K562 (cell line): ENCODE measurements around the gene PRDM16. TPM values are rescaled to one million over a fixed set of nuclear protein-coding genes. Genes with fewer than 3 reads are reported as not detected.

Experiments
- ATAC-seq: fragments of 200-7000 bp; cut with Tn5 transposase; 3 replicates; pipeline ENCODE4 v1.9.1; 2020; ENCODE audit warnings: moderate library complexity
- BruUV-seq: library from RNA; stranded (reverse); fragments of 400-500 nt; replicated peaks from 2 replicates; lab custom pipeline; 2021; lab: Mats Ljungman, UMichigan
- CTCF ChIA-PET: fragments of 300-600 bp; formaldehyde crosslinking; extraction: SDS; loops from one replicate; lab custom pipeline; 2021; ENCODE audit warnings: low intra/inter-chr PET ratio; lab: Yijun Ruan, JAX
- POLR2A ChIA-PET: fragments of 300-600, 350-650 bp; sonication (Branson Sonifier 250); formaldehyde crosslinking; extraction: SDS; loops from one replicate; lab custom pipeline; 2021; ENCODE audit warnings: antibody characterized with exemption, inconsistent platforms; lab: Yijun Ruan, JAX
- DNase-seq, 4 experiments: peaks; one replicate each; pipeline versions ENCODE4 v3.0.0 to v3.0.0-alpha.2; 2011 to 2018; ENCODE audit warnings: low spot score in 3 of 4, mixed read lengths in 3 of 4; ENCODE audit errors: extremely low read depth in 1 of 4
- FAIRE-seq: peaks from 2 replicates; lab custom pipeline; 2011; peaks lifted over from hg19 to GRCh38; lab: Jason Lieb, UNC
- H2AFZ ChIP-seq: 2 replicates; pipeline ENCODE4 v1.6.0; 2011; ENCODE audit warnings: low read depth, low read length, control low read depth, inconsistent platforms
- H3K27ac ChIP-seq: fragments of 200-600 bp; 3 replicates; pipeline ENCODE4 v1.8.0; 2011; ENCODE audit warnings: low read depth, mild to moderate bottlenecking, control low read depth, inconsistent platforms, low read length, moderate library complexity, mixed read lengths; ENCODE audit errors: extremely low read depth
- H3K27me3 ChIP-seq, 2 experiments: fragments of 300-600 bp in 1 of 2; 2 replicates in 1 of 2; 3 replicates in 1 of 2; pipeline versions ENCODE4 v1.6.0 to v1.8.0; 2011; ENCODE audit warnings: inconsistent platforms in 2 of 2, low read length in 2 of 2, mild to moderate bottlenecking in 1 of 2, mixed read lengths in 1 of 2, moderate library complexity in 1 of 2; ENCODE audit not compliant: control insufficient read depth in 2 of 2, insufficient read depth in 2 of 2
- H3K36me3 ChIP-seq: fragments of 300-600 bp; 3 replicates; pipeline ENCODE4 v1.8.0; 2011; ENCODE audit warnings: mild to moderate bottlenecking, low read length, inconsistent platforms; ENCODE audit not compliant: control insufficient read depth, insufficient read depth
- H3K4me1 ChIP-seq, 2 experiments: fragments of 200-600 bp in 1 of 2; replicated peaks in 1 of 2; 2 replicates in 1 of 2; 3 replicates in 1 of 2; pipeline versions ENCODE4 v1.5.1 to v1.8.0; 2011; ENCODE audit warnings: inconsistent platforms in 2 of 2, low read length in 2 of 2, mild to moderate bottlenecking in 1 of 2, mixed read lengths in 1 of 2, moderate library complexity in 1 of 2; ENCODE audit not compliant: control insufficient read depth in 2 of 2, insufficient read depth in 2 of 2
- H3K4me2 ChIP-seq: 2 replicates; pipeline ENCODE4 v1.6.1; 2011; ENCODE audit warnings: low read length, control low read depth, inconsistent platforms, mixed read lengths; ENCODE audit not compliant: insufficient read depth
- H3K4me3 ChIP-seq: fragments of 200-600 bp; sonication (generic), shearing (Covaris generic); 2 replicates; pipeline ENCODE4 v1.5.1; 2016; ENCODE audit warnings: control low read depth, inconsistent platforms
- H3K79me2 ChIP-seq: fragments of 200-600 bp; 3 replicates; pipeline ENCODE4 v1.8.0; 2011; ENCODE audit warnings: low read length, inconsistent platforms; ENCODE audit not compliant: control insufficient read depth, insufficient read depth
- H3K9ac ChIP-seq, 2 experiments: 2 replicates each; pipeline versions ENCODE4 v1.6.0 to v1.6.1; 2011; ENCODE audit warnings: low read depth in 2 of 2, low read length in 2 of 2, control low read depth in 1 of 2, inconsistent platforms in 1 of 2, mild to moderate bottlenecking in 1 of 2, mixed read lengths in 1 of 2; ENCODE audit not compliant: insufficient read depth in 1 of 2
- H3K9me1 ChIP-seq: one replicate; pipeline ENCODE4 v1.6.0; 2011; ENCODE audit warnings: inconsistent platforms, mild to moderate bottlenecking, low read length, moderate library complexity; ENCODE audit not compliant: control insufficient read depth, insufficient read depth
- H3K9me3 ChIP-seq: replicated peaks from 2 replicates; pipeline ENCODE4 v1.5.1; 2011; ENCODE audit warnings: low read depth, low read length, inconsistent platforms; ENCODE audit not compliant: control insufficient read depth, insufficient read depth
- H4K20me1 ChIP-seq: replicated peaks from 2 replicates; pipeline ENCODE4 v1.6.1; 2011; ENCODE audit warnings: low read length, inconsistent platforms, mixed read lengths; ENCODE audit not compliant: control insufficient read depth, insufficient read depth
- HLTF ChIP-seq: fragments of 450-650 bp; IDR thresholded peaks from 2 replicates; pipeline ENCODE4 v1.6.1; 2016
- MTA2 ChIP-seq: fragments of 450-650 bp; IDR thresholded peaks from 2 replicates; pipeline ENCODE4 v1.6.1; 2016; ENCODE audit warnings: low read depth
- NFXL1 ChIP-seq: fragments of 450-650 bp; formaldehyde crosslinking; IDR thresholded peaks from 2 replicates; pipeline ENCODE4 v1.4.0; 2021; ENCODE audit warnings: mild to moderate bottlenecking
- PHB ChIP-seq: fragments of 250-450 bp; sonication (Bioruptor Pico); IDR thresholded peaks from 2 replicates; pipeline ENCODE4 v1.5.0; 2021
- RBFOX2 ChIP-seq: fragments of 200-400 bp; formaldehyde crosslinking; IDR thresholded peaks from 2 replicates; pipeline ENCODE4 v1.6.1; 2017; ENCODE audit warnings: low read depth, mild to moderate bottlenecking, low read length, moderate library complexity
- SMARCA4 ChIP-seq: fragments of 450-650 bp; IDR thresholded peaks from 2 replicates; pipeline ENCODE4 v1.6.1; 2016
- TBL1XR1 ChIP-seq, 2 experiments: IDR thresholded peaks; 2 replicates each; pipeline ENCODE4 v1.6.1; 2012; ENCODE audit warnings: improper control_type of control experiment in 2 of 2, low read length in 2 of 2, mild to moderate bottlenecking in 1 of 2
- ZNF707 ChIP-seq: fragments of 250-450 bp; sonication (Bioruptor Pico); conservative IDR thresholded peaks from 2 replicates; pipeline ENCODE4 v1.8.0; 2022; ENCODE audit warnings: inconsistent platforms, mild to moderate bottlenecking, moderate library complexity
- WGBS: fragments of 100-300 bp; shearing (Covaris generic); methylation state at CpG from one replicate; pipeline ENCODE4 v1.1.6; 2016; ENCODE audit warnings: low coverage, mixed read lengths; ENCODE audit not compliant: insufficient coverage; ENCODE audit errors: missing lambda C conversion rate; 5-methylcytosine and 5-hydroxymethylcytosine counted together
- in situ Hi-C: fragments of 300-500 bp; cut with MboI; formaldehyde crosslinking; loops from 4 replicates; pipeline ENCODE4 v1.15.0; 2018; ENCODE audit warnings: inconsistent platforms, mixed read lengths
- intact Hi-C: fragments of 100-400 bp; cut with micrococcal nuclease; formaldehyde crosslinking; loops from 2 replicates; pipeline ENCODE4 v1.14.2; 2022
- polyA plus RNA-seq, 8 experiments: library from polyadenylated mRNA; depleted of rRNA in 4 of 8; stranded (reverse) in 5 of 8; unstranded in 3 of 8; fragments of >200 nt; fragmentation: Nextera tagmentation in 2 of 8; fragmentation: Illumina TruSeq in 1 of 8; extraction: Ambion mirVana in 2 of 8; extraction: Trizol in 1 of 8; gene quantifications; 2 replicates each; pipeline versions ENCODE4 v1.2.1 to v1.2.3, GENCODE V29; 2011 to 2014; ENCODE audit warnings: inconsistent platforms in 1 of 8, missing spikeins in 1 of 8
- total RNA-seq, 7 experiments: library from RNA; depleted of rRNA in 6 of 7; stranded (reverse); fragments of >200 nt in 6 of 7; fragmentation: Illumina TruSeq in 2 of 7; extraction: Trizol in 2 of 7; gene quantifications; 2 replicates each; pipeline versions ENCODE4 v1.2.1 to v1.2.3, GENCODE V29; 2011 to 2021; ENCODE audit warnings: low replicate concordance in 1 of 7
- TF ChIP-seq, protein P1 (sequence below): fragments of 250-450 bp; sonication (Bioruptor Pico); IDR thresholded peaks from 2 replicates; pipeline ENCODE4 v1.5.0; 2021; ENCODE audit warnings: mild to moderate bottlenecking, moderate library complexity
- TF ChIP-seq, protein P2 (sequence below): fragments of 250-450 bp; sonication (Bioruptor Pico); IDR thresholded peaks from 2 replicates; pipeline ENCODE4 v1.5.0; 2022; ENCODE audit warnings: mild to moderate bottlenecking
- TF ChIP-seq, protein P3 (sequence below): IDR thresholded peaks from 2 replicates; pipeline ENCODE4 v1.6.1; 2014; ENCODE audit warnings: antibody characterized with exemption

PRDM16 gene
- total and polyA plus RNA-seq, 9 of the 15 experiments (the other 6 are each of a cell fraction or from before 2014, with no cell fraction given): 0.10 to 0.27 TPM; not detected in 7

DNA sequence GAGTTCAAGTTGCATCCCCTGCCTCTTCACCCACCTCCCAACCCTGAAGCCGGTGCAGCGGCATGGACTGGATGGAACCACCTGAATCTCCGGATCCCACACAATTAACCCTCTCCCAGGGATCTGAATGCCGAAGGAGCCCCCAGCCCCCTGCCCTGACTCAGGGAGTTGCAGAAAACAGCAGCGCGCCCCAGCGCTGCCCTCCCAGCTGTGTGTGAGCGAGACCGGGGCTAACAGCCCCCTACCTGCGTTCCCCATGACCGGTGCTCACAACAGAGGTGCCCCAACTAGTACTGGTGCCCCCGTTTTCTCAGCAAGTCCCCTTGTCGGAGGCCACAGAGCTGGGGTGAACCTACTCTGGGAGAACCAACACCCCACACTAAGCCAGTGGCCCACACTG lies 136.8 kb downstream of the PRDM16 start:
- intact Hi-C loops: no loop called here
- Histone ChIP-seq H3K27me3 (peaks cover 35 to 85% of the 10 kb centered on the region in 2 experiments), H3K79me2 (no peaks in the 10 kb centered on the region), H3K4me2 (no peak overlapping the region), H3K9me3 (no peaks in the 10 kb centered on the region), H2AFZ (no peak overlapping the region), H3K4me1 (no peaks in the 10 kb centered on the region), H3K4me3 (no peak overlapping the region), H3K27ac (no peak overlapping the region), H3K36me3 (no peaks in the 10 kb centered on the region), H4K20me1 (peaks cover 16% of the 10 kb centered on the region; the same call in 1 of the 2 replicates), H3K9ac (no peak overlapping the region), H3K9me1 (no peaks in the 10 kb centered on the region)
- ATAC-seq (no peak), FAIRE-seq (no peak), DNase-seq (no peak)
- in situ Hi-C loops: no loop called here
- no TSS peak for BruUV-seq
- 7% methylated on average over 13 of the region's 13 CpGs for WGBS
- ChIA-PET POLR2A (no interaction called here), CTCF (no interaction called here)
- TF ChIP-seq HLTF (no peak), MTA2 (no peak), ZNF707 (CRISPR knock-in tag) (no peak), RBFOX2 (no peak), PHB (CRISPR knock-in tag) (no peak), SMARCA4 (no peak), NFXL1 (CRISPR knock-in tag) (no peak), TBL1XR1 (IDR thresholded peaks at IDR 0.05; ENCODE audit: low read length in 2 of 2) (no peak)
- TF ChIP-seq, protein P1, sequence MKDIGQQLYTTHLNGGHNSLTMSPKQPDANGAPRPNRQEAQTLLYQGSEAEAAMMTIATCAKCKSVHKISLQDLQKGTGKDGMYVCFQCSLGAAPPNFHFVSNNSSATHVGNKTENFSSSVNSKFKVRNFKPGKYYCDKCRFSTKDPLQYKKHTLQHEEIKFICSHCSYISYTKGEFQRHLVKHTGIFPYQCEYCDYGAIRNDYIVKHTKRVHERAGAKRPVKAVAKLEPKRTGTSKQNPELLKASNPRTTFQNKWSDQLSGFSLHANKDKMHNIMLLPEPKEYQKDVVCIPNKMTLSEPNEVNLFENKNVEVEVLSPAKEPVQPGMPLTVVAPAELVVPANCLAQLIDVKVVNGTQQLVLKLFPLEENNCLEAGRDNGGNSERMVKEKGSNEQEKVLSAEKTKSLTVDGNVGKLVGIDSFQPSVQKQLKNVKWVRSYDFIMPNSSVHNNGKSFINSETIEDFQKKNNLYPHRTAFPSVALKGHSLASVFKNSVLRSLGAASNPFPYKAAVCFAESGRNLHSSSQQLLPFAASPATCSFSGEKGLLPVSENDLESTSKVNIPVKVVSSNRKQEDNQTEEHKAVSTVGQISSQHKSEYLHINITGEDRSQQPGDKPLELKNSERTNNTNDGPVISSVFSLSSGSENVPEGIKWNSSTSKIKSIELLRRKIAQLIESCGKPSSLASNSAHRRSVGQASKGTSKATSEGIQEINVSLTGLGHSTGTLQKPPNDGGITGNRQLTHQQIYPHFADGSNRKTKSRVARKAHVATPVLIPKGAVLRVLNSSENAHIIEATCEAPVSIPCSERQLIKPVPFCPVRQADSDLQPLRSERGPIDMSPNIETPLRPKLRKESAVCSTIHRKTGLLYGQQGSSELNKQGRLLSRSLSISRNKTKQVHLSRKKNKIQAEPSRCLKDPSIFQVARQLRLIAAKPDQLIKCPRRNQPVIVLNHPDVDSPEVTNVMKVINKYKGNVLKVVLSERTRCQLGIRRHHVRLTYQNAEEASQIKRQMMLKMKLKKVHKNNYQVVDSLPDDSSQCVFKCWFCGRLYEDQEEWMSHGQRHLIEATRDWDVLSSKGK (CRISPR knock-in tag): no peak
- TF ChIP-seq, protein P2, sequence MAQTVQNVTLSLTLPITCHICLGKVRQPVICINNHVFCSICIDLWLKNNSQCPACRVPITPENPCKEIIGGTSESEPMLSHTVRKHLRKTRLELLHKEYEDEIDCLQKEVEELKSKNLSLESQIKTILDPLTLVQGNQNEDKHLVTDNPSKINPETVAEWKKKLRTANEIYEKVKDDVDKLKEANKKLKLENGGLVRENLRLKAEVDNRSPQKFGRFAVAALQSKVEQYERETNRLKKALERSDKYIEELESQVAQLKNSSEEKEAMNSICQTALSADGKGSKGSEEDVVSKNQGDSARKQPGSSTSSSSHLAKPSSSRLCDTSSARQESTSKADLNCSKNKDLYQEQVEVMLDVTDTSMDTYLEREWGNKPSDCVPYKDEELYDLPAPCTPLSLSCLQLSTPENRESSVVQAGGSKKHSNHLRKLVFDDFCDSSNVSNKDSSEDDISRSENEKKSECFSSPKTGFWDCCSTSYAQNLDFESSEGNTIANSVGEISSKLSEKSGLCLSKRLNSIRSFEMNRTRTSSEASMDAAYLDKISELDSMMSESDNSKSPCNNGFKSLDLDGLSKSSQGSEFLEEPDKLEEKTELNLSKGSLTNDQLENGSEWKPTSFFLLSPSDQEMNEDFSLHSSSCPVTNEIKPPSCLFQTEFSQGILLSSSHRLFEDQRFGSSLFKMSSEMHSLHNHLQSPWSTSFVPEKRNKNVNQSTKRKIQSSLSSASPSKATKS (CRISPR knock-in tag): no peak
- TF ChIP-seq, protein P3, sequence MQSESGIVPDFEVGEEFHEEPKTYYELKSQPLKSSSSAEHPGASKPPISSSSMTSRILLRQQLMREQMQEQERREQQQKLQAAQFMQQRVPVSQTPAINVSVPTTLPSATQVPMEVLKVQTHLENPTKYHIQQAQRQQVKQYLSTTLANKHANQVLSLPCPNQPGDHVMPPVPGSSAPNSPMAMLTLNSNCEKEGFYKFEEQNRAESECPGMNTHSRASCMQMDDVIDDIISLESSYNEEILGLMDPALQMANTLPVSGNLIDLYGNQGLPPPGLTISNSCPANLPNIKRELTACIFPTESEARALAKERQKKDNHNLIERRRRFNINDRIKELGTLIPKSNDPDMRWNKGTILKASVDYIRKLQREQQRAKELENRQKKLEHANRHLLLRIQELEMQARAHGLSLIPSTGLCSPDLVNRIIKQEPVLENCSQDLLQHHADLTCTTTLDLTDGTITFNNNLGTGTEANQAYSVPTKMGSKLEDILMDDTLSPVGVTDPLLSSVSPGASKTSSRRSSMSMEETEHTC: no peak
